HG02678 (cell line): ENCODE measurements around the gene SPSB3.

Experiments
- ATAC-seq: cut with Tn5 transposase; IDR thresholded peaks from one replicate; pipeline ENCODE4 v1.9.1; 2021; ENCODE audit warnings: mild to moderate bottlenecking, moderate library complexity; ENCODE audit not compliant: unreplicated experiment

The SPSB3 gene

DNA sequence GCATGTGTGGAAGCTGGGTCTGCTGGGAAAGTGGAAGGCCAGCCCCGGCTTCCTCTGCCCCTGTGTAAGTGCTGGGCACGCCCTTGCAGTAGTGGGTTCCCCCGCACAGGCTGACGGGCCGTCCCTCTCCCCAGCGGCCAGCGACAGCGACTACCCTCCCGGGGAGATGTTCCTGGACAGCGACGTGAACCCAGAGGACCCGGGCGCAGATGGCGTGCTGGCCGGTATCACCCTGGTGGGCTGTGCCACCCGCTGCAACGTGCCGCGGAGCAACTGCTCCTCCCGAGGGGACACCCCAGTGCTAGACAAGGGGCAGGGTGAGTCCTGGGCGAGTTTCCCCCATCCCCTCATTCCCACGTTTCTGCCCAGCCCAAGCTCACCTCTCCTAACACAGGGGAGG is 16.5 kb downstream of the SPSB3 start:
- no peak for ATAC-seq

DNA sequence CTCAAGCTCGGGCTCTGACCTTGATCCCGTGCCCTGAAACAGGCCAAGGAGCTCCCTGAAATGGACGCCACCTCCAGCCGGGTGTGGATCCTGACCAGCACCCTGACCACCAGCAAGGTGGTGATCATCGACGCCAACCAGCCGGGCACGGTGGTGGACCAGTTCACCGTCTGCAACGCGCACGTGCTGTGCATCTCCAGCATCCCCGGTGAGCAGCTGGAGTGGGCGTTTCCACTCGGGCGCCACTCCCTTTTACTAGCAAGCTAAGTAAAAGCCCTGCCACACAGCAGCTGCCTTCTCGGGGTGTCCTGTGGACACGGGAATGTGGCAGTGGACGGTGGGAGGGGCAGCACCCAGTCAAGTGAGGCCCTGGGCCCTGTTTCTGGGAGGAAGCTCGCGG is 17.4 kb downstream of the SPSB3 start:
- no peak for ATAC-seq

GRCh38 chr16:1763521-1764511 is 18.6 kb downstream of the SPSB3 start:
- ATAC-seq, result no peak

- ATAC-seq, result no peak
Measured at GRCh38 chr16:1762879-1763520, 19.4 kb downstream of the SPSB3 start.

GRCh38 chr16:1762196-1762878 is 20.0 kb downstream of the SPSB3 start:
- ATAC-seq, result no peak

DNA sequence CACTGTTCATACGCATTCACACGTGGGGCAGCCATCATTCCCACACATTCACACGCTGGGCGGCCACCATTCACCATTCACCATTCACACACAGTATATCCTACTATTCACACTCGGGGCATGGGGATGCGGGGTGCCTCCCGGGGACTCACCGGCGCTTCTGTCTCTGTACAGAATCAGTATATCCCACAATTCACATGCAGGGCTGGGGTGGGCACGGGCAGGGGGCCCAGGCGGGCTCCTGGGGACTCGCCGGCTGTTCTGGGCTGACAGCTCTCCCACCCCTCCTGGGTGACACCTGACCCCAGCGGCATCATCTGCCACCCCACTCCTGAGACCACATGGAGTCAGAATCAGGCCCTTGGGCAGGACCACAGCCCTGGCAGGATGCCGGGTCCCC is 20.6 kb downstream of the SPSB3 start:
- ATAC-seq, result no peak

GRCh38 chr16:1760911-1761310 is 21.5 kb downstream of the SPSB3 start:
- no peak for ATAC-seq

DNA sequence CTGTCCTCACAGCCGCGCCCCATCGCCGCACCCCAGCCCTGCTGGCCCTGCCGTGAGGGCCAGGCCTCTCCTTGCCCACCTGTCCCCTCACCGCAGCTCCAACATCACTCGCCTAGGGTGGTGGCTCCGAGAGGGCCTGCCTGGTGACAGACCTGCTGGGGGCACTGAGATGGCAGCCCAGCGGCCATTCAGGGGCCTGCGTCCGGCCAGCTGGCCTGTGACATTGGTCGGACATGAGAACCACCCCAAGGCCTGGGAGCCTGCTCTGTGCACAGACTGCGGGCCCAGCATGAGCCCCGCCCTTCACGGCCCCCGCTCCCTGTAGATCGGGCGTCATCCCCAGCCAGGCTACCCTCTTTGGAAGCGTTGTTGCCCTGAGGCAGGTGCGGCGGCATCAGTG is 22.9 kb downstream of the SPSB3 start:
- no peak for ATAC-seq

GRCh38 chr16:1758923-1759322 is 23.4 kb downstream of the SPSB3 start:
- ATAC-seq, result no peak

DNA sequence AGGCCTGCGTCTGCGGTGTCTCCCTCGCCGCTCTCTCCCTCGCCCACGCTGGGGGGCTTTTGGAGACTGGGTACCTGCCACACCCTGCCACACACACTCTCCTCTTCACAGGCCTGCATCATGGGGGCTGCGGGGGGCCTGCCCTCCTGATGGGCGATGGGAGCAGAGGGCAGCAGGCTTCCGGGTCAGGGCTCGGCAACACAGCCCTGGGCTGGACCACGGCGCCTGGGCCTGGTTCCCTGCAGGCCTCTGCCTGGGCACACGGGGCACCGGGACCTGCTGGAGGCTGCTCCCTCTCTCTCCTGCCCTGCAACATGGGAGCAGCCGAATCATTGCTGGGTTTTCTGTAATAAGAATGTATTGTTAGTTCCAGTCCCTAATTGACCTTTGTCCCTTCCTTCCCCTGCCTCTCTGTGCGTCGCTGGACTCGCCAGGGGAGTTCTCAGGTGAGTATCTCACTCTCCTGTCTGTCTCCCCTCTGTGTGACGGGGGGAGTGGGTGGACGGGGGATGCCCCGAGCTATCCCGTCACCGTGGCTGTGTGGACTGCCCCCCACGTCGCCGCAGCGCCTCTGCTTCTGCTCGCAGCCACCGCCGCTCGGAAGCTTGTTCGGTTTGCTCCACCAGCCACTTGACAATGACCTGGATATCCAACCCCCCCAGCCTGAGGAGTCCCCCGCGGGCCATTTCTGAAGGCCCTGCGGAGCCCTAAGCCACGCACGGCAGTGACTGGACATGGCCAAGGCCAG is 24.5 kb downstream of the SPSB3 start:
- ATAC-seq, result no peak

DNA sequence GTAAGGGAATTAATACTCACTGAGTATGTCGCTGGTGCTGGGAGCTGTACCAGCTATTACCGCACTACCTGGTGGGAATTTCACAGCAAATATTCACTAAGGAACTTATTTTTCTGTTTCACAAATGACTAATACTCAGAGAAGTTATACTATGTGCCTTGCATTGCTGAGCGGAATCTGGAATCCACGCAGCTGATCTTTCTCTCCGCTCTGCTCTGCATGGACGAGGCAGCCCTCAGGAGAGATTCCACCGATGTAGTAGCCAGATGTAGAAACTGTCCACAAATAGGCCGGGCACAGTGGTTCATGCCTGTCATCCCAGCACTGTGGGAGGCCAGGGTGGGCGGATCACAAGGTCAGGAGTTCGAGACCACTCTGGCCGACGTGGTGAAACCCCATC is 28.2 kb downstream of the SPSB3 start:
- no peak for ATAC-seq

DNA sequence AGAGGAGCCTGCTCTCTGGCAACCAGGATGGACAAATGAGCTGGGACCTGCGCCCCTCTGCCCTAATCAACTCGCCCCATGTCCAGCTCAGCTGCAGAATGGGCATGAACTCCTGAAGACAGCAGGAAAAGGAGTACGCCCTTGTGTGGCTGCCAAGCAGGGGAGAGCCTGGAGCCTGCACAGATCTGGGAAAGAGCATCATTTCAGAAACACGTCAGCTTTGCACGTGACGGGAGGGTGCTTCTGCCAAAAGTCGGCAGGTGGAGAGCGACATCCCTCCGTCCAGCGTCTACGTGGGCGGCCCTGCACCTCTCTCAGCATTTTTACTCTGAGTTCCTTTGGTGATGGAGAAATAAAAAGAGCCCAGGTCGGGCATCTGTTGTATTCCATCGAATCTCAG is 29.5 kb downstream of the SPSB3 start:
- no peak for ATAC-seq

DNA sequence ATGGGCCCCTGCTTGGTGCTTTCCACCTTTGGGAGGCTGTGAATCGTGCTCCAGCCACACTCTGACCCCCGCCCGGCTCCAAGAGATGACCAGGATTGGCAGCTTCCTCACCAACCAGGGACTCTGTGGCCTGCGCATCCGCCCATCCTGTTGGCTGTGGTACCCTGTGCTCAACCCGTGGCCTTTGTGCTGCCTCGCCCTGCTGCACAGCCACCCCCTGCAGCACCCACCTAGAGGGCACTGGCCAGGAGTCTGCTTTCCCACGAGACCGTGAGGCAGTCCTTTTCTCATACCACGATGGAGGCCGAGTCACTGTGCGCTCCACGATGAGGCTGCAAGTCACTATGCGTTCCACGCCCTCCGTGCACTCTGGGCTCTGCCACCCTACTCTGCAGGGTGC is 30.4 kb downstream of the SPSB3 start:
- ATAC-seq, result no peak

DNA sequence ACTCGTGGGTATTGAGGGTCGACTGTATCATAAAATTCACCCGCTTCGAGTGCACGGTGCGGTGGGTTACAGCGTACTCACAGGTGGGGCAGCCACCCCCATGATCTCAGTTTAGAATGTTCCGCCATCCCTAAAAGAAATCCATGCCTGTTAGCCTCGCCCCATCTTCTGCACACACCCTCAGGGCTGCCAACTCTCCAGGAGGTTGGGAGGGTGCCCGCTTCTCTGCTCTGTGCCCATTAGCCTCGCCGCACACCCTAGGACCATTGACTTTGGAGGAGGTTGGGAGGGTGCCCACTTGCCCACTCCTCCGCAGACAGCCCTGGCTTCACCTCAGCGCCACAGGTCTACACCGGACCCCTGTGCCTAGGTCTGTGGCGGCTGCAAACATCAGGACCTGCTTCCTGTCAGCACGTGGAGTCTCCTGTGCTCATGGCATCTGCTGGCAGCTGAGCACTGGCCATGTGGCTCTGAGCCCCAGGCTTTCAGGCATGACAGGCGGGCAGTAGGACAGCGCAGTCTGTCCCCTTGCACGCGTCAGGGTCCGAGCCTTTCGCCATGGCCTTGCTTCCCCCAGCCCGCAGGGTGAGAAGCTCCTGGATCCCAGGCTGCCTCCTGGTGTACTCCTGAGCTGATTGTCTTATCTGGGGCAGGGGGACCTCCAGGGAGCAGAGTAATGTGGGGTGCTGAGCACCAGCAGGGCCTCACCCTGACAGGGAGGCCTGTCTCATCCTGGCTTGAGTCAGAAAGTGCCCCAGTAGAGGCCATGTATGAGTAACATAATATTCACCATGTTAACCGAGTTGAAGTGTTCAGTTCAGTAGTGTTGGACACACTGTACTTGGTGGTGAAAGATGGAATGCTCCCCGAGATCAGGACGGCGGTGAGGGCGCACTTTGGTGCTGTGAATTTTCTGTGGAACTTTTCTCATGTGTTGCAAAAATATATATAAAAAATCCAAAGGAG is 32.9 kb downstream of the SPSB3 start:
- ATAC-seq, result no peak

- ATAC-seq, result no peak
Measured at GRCh38 chr16:1747934-1748333, 34.4 kb downstream of the SPSB3 start.

- ATAC-seq, result no peak
Measured at GRCh38 chr16:1746693-1747195, 35.6 kb downstream of the SPSB3 start.

DNA sequence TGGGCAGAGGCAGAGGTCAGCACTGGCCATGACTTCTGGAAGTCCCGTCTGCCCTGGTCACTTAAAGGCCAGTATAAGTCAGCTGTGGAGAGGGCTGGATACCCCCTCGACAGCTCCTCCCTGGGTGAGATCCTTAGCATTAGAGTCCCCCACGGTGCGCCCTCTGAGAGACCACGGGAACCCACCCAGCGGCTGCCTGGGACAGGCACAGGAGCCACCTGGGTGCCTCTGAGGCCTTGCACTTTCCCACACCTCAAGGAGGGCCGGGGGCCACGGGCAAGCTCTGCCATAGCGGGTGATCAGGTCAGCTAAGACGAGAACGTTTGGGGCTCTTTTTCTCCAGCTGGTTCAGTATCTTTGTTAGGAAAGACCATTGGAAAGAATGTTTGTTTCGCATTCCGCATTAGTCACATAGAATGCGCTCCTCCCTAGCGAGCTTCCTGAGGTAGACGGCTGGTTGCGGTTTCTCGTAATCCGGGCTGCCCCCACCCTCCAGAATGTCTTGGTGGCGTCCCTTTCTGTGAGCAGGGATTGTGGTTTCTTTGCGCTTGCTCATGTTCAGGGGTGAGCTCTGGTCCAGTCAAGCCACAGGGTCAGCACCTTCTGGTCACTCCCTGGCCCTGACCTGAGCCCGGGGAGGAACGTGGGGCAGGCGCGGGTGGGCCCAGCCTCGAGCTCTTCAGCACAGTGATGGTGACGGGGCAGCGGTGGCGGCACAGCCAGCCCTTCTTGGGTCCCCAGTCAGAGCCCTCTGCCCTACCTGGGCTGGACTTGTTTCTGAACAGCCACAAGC is 36.3 kb downstream of the SPSB3 start:
- ATAC-seq, result no peak

DNA sequence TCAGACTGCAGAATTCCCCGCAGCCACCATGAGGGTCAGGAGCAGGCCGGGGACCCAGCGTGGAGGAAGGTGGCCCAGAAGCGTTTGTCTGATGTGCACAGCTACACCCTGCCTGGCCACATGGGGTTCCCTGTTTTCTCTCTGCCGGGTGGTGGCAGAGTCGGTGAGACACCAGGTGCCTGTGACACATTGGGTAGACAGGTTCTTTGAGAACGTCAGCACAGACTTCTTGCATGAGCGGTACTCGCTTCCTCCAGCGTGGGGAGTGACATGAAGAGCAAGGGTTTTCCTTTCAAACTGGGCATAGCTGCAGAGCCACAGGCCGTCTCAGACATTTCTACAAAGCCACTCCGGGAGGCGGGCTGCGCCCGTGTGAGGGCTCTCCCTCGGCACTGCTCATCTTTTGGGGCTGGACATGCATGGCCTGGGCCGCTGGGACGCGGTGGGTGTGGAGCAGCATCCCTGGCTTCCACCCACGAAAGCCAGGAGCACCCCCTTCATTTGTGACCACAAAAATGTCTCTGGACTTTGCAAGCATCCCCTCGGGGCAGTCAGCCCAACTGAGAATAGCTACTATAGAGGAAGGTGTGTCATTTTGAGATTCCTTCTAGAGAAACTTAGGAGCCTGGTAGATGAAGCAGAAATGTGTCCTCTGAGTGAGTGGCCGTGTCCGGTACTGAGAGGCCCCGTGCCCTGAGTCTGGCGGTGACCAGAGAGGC is 37.0 kb downstream of the SPSB3 start:
- ATAC-seq, result no peak
